HG02571 (cell line): ENCODE measurements around the gene SPATA13.

Source experiments
- ATAC-seq: cut with Tn5 transposase; IDR thresholded peaks from one replicate; pipeline ENCODE4 v1.9.1; 2021; ENCODE audit warnings: mild to moderate bottlenecking, moderate library complexity; ENCODE audit not compliant: unreplicated experiment

Gene SPATA13

DNA sequence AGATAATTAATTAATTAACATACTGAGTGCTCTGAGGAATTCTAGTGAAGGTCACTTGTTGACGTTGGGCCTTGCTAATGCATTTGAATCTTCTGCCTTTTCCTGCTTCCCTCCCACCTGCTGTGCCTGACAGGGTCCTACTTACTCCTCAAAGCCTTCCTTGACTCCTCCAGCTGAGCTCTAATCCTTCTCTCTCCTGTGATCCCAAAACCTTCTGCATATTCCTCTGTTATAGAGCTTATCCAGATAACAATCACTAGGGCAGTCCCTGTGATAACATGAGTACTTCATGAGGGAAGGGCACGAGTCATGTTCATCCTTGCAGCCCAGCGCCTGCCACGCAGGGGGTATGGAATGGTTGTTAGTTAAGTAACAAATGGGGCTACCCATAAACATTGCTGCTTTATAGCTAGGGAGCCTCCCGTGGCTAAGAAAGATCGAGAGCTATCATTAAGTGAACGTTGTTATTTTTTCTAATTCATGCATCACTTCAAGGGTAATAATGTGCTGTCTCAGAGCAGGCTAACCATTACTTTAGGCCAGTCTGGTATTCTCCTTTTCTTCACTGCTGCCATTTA, 19.1 kb upstream of the SPATA13 start:
- no peak for ATAC-seq

DNA sequence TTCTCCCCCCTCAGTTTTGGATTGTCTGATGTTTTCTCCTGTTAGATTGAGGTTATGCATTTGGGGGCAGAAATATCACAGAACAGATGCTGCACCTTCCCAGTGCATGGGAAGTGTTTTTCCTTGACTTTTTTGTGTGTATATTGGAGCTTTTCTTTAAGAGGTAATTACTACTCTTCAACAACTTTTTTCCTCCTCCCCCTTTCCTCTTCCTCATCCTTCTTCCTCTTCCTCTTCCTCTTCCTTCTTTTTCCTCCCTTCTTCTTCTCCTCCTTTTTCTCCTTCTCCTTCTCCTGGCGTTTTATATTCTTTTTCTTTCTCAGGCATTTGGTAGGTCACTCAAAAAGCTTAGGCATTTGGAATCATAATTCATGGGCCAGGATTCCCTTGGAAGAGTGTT, 18.1 kb upstream of the SPATA13 start:
- no peak for ATAC-seq

DNA sequence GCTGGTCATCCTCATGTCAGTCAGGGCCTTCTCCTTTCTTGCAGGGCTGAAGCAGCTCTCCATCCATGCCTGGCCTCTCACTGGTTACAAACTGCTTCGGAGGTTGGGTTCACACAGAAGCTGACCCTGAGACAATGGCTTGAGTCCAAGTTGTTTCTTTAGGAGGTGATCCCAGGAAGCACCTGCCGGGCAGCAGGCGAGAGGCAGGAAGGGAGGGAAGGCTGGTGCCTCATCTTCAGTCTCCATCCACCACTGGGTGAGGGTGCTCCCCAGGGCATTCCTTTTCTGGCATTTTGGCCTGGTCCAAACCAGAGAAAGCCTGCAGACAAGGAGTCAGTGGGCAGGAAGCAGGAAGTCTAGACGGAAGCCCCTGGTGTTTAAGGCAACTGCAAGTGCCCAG, 17.6 kb upstream of the SPATA13 start:
- no peak for ATAC-seq

DNA sequence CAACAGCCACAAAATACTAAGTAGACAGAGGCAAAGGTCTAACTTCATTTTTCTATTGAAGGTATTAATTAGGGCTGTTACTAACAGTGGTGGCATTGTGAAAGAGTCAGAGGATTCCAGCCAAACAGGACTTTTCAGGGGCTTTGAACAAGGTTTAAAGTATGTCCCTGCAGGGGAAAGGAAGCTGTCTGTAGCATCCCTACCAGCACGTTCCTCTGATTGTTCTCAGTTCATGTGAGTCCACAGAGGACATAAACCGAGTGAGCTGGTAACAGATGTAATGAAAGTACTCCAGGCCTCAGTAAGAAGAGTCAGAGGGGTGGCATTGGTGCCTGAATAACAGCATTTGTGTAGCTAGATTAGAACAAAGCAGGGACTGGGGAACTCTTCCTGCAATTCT, 15.3 kb upstream of the SPATA13 start:
- ATAC-seq: no peak

DNA sequence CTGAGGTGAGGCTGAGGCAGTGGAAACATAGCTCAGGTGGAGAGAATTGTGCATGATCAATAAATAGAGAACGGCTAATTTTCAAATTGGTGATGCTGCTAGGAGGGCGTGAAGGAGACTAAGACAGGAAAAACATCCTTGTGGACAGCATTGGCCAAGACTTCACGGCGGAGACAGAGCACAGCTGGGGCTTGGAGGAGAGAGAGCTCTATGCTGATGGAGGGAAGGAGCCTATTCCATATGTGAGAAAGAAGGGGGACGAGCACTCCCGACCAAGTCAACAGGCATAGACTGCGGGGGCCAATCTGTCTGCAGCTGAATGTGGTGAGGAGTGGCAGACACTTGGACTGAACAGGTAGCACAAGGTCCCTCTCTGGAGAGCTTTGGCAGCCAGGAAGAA, 14.8 kb upstream of the SPATA13 start:
- no peak for ATAC-seq

DNA sequence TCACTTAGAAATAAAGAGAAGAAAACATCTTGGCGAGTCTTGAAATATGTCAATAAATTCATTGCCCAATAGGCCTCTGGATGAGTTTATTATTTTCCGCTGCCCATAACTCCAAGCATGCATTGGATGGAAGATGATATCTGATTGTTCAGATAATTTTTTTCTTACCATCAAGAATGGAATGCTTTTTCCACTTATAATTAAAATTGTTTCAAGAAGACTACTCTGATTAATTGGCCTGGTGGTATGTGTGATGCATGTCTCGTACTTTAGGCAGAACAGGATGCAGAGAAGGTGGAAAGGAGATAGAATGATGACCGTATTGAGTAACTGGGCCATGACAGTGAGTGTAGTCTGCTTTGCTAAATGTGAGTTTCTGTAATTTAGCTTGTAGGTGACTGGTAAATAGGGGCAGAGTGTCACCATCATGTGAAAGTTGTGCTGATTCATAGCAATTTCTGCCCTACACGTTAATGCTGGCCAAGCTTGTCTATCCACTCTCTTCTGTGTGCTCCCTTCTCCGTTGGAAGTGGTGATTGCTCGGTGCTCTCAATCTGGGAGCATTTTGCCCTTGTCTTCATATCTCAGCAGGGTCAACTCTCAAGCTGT, 13.5 kb upstream of the SPATA13 start:
- no peak for ATAC-seq

DNA sequence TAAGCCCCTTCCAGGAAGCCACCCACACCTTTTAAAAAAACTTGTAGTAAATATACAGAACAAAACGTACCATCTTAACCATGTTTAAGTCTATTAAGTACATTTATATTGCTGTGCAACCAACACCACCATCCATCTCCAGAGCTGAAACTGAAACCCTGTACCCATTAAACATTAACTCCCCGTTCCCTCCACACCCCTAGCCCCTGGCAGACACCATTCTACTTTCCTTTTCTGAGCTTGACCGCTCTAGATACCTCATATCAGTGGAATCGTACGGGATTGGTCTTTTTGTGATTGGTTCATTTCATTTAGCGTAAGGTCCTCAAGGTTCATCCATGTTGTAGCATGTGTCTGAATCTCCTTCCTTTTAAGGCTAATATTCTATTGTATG, 13.0 kb upstream of the SPATA13 start:
- no peak for ATAC-seq

DNA sequence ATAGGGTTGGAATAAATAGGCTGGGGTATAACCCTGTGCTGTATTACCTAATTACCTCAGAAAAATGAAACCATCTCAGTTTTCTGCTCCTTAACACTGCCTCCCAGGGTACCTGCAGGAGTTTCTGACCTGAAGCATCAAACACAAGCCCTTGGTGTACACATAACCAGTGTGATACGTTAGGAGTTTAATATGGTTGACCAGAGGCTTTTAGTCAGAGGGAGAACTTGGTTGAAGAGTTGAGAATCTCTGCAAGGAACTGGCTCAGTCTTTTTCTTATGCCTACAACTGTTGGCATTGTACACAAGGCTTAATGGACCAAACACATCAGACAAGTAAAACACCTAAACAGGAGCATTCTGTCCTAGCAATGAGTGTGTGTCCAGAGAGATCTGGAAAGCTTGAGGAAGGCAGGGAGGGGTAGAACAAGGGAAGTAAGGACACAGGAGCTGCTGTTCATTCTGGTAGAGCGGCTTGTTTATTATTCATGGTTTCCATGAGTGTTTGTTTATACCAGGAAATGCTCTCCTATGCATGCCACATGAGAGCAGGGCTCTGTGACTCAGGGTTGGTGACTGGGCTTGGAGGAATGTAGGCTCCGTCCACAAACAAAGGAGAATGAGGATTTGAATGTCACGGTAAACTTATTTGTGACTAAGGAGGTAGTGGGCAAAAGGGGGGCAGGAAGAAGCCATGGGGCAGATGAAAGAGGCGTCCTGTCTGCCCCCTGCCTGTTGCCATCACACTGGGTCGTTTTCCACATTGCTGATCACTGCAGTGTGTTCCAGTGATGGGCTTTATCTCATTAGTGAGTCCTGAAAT, 11.9 kb upstream of the SPATA13 start:
- ATAC-seq: no peak

DNA sequence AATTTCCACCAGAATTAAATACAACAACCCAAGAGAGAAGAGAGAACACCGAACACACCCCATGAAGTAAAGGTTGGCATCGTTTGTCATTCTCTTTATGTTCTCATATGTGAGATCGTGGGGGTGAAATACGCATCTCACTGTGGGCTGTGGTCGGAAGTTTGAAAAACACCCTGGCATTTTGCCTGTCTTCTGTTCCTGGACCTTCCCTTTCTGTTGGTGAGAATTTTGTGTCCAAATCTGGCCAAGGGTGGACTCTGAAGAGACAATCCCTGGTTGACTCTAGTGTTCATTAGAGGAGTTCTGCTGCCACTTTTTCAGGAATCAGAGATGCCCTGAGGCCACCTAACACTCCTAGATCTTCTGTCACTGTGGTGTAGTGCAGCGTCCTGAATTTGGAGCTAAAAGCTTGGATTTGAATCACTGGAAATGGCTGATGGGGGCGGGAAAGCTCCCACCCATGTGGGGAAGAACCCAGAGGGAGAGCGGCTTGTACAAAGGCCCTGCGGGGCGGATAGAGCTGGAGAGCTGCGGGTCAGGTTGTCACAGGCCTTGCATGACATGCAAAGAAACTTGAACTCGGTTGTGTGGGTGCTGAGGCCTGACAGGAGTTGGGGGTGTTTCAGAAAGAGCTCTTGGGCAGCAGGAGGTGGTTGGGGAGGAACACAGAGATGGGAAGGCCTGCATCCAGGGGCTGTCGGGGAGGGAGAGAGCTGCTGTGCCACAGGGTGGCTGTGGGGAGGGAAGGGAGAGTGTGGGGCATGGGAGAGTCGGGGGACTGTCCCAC, 11.1 kb upstream of the SPATA13 start:
- no peak for ATAC-seq

DNA sequence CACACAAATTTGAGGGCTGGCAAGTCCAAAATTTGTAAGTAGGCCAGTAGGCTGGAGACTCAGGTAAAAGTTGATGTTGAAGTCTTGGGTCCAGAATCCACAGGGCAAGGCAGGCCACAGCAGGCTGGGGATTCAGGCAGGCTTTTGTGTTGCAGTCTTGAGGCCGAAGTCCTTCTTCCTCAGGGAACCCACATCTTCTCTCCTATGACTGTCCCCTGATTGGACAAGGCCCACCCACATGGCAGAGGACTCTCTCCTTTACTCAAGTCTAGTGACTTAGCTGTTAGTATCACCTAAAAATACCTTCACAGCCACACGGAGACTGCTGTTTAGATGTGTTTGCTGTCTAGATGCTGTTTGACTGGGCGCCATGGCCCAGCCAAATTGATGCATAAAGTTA, 9.9 kb upstream of the SPATA13 start:
- ATAC-seq: no peak

DNA sequence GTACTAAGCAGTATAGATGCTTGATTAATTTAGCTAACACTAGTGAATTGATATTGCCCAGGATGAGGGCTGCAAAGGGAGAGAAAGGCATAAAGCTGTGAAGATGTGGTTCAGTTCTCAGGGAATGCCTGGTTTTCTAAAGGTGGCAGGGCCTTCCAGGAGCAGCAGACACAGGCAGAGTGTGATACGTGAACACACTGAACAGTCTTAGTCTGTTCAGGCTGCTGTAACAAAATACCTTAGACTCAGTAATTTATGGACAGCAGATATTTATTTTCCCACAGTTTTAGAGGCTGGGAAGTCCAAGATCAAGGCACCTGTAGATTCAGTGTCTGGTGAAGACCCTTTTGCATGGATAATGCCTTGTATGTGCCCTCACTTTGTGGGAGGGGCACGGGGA, 8.7 kb upstream of the SPATA13 start:
- ATAC-seq: no peak

DNA sequence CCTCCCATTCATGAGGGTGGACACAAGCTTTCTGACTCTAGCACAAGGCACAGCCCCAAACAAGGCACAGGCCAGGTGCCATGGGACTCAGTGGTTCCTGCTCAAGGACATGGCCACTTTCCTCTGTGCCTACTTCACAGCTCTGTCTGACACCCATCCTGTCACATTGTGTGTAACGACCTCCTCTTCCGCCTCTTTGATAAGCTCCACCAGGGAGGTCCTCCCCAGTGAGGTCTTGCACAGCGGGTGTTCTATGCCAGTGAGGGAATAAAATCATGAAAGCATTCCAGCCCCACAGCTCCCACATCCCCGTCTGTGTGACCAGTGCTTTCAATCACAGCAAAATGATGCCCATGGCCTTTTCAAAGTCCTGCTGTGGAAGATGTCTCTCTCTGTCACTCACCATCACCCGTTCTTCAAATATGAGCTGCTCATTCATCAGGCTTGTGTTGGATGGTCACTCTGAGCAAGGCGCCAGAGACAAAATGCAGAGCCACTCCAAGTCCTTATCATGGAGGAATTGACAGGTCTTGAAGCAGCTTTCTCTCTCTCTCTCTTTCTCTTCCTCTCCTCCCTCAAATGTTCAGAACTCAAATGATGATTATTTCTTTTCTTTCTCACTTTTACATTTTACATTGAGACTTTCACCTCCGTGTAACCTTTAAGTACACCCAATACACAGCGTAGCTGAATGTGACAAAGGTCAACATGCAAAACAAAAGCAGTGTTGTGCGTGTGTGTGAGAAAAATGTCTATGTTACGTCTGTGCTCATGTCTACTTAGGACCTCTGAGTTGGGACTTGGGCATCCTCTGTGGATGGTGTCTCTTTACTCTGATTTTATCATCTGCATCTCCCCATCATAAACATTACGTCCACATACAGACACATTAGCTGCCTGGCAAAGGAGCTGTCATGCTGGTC, 8.0 kb upstream of the SPATA13 start:
- ATAC-seq: no peak

DNA sequence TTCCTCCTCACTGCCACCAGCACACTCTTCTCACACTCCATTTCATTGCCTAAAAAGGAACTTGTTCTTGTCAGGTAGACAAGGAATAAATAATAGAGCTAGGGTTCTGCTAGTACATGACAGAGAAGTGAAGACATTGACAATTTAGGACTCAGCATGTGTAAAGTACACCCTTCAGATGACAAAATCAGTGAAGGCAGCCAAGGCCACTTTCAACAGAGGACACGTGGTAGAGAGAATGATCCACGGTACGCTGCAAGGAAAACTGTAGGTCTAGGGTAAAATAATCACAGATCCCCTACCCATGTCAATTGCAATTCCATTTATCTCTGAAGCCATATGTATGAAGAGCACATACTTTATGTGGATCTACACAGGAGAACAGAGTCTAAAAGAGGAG, 7.2 kb upstream of the SPATA13 start:
- ATAC-seq: no peak

DNA sequence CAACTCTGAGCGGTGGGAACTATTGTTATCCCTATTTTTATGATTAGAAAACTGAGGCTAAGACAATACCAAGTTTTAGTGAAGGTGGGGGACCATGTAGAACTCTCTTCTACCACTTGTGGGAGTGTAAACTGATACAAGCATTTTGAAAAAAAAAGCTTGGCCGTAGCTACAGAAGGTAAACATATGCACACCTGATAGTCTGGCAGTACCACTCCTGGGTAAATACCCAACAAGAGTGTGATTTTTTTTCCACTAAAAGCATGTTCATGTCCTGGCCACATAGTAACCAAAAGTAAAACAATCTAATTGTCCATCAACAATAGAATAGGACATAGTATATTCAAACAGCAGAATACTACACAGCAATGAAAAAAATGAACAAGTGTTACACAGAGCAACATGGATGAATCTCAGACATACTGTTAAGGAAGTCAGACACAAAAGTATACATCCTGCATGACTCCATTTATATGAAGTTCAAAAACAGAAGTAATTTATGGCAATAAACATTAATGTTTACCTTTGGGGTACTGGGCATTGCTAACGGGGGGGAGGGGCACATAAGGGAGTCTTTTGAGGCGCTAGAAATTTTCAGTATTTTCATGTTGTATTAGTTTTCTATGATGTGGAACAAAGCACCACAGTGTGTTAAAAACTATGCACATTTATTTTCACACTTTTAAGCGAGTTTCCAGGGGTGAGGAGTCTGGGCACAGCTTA, 6.4 kb upstream of the SPATA13 start:
- no peak for ATAC-seq

DNA sequence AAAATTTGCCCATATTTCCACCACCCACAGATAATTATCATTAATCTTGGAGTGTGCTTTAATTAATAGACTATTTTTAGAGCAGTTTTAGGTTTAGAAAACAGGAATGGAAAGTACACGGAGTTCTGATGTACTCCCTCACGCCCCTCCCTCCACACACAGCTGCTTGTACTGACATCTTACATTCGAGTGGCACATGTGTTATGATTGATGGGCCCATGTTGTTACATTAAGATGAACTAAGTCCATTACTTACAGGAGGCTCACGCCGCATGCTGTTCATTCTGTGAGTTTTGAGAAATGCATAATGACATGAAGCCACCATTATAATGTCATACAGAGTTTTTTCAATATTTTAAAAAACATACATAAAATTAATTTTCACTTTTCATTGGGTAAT, 1.2 kb upstream of the SPATA13 start:
- ATAC-seq: no peak

DNA sequence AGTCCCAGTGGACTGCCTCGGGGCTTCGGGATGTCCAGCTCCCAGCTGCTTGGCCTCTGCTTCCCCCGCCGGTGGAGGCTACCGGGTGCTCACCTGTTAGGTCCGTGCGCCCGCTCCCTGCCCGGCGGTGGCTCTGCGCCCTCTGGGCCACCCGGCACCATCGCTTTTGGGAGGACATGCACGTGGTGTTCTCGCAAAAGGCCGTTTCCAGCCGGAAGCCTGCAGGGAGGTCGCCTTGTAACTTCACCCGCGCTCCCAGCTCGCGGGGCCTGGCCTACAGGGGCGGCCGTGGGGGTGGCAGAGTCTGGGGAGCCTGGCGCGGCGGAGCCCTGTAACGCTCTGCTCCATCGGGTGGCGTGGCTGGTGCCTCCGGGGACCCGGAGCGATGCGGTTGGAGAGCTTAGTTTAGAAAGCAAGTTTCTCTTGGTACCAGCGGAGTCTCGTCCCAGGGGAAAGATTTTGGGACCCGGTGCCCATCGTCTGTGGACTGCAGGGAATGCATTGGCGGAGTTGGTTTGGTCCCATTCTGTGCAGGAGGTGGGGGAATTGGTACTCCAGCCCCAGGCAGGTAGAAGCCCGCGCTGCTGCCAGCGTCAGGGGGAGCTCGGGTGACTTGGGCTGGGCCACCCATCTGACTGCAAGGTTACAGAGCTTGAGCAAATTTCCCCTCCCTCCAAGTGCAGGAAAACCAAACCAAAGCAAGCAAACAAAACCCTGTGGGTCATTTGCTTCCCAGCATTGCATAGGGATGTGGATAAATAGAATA, 673 bp downstream of the SPATA13 start:
- peak; percentile 39 for ATAC-seq

DNA sequence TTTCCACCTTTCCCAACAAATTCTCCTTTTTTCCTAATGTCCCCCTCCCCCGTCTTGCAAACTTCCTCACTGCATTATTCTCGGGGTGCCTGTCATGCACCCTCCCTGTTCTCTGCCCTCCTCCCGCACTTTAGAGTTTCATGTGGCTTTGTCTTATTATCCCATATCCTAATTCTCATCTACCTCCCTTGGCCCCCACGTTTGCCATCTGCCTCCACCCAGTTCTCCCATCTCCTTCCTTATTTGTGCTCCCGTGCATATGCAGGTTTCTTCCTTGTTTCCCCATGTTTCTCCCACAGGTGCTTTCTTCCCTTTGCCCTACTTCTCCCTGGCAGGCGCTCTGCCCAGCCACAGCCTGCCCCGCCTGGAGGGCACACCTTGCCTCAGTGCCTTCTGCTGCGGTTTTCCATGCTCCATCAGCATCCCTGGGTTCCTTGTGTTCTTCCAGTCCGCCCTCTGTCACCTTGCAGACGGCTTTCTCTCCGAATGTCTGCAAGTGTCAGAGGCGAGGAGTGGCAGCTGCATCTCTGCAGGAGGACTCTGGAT, 1.5 kb downstream of the SPATA13 start:
- no peak for ATAC-seq

DNA sequence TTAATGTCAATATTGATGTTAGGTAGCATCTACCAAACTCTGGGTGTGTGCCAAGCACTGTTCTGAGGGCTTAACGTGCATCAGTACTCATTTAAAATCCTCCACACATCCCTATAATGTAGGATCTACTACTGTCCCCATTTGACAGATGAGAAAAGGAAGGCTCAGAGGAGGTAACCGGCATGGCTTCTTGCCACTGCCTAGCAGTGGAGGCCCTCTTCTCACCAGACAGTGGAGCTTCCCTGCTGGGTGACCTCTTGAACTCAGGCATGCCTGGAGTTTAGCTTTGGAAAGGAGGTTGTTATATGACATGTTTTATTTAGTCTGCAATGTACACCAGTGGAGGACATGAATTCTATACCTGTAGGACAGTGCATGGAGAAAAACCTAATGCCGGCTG, 2.1 kb downstream of the SPATA13 start:
- ATAC-seq: no peak

DNA sequence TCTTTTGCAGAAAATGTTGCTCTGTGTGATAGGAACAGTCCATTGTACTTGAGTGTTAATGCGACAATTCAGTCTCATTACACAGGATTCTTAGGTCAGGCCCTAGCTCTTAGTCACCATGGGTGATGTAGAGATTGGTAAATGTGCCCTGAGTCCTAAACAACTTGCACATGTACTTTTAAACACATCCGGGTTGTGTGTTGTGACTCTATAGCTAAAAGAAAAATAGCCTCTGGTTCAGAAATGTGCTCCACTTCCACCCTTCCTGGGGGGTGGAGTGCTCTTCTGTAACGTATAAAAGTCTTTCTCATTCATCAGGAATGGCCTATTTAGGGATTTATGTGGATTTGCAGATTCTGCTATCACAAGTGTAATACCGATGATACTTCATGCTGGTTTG, 5.2 kb downstream of the SPATA13 start:
- no peak for ATAC-seq
